ENCODE data around the gene LINC01488.

GRCh38 chr11:69513196-69513595 lies 31.7 kb downstream of the LINC01488 start:
- TF ChIP-seq CTCF (IDR thresholded peaks at IDR 0.05) (no peak), POLR2A (IDR thresholded peaks at IDR 0.05) (no peak)

Data from transverse colon (tissue), 3 donors.